ENCODE results near the gene GLI1. TPM values are rescaled to one million over a fixed set of nuclear protein-coding genes. Genes with fewer than 3 reads are reported as not detected.
"Not testable (repeated sequence)": the region's sequence is repeated elsewhere in the genome, so short reads cannot be mapped to it uniquely, and the experiment has no call there.

GLI1 gene
- under 1 TPM; 0.40 to 0.73 TPM for total RNA-seq

DNA sequence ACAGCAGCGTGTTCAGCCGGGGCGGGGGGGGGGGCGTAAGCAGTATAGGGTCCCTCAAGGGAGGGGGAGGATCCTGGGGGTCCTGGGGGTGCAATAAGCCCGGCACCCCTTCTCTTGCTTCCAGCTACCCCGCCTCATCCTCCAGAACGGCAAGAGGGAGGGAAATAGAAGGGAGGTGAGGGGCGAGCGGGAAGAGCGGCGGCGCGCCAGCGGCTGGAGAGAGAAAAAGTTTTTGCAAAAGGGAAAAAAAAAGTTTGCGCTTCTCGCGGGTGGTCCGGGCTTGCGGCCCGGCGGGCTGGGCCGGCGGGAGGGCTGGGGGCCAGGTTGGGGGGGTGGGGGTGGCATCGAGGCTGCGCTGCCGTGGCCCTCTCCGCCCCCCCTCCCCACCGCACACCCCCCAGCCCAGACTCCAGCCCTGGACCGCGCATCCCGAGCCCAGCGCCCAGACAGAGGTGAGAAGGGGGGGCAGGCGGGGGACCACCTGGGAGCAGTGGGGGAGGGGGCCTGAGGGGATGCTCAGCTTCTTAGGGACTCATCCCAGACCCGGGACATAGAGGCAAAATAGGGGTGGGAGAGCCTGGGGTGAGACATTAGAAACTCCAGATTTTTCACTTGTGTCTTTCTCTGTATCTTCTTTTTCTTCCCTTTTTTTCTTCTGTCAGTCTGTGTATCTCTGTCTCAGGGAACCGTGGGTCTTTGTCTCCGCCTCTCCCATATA, at the start of gene GLI1:
GLI1 (plus strand) TSS at position 36 of the 718 bp plus-strand sequence. CDS start 3,907 bp downstream, outside the sequence.
- no peak for ATAC-seq
- POLR2A ChIA-PET, result interaction anchor here (1.0 to 1.1 kb wide), 2 partner anchors 15 to 285 kb away, joined by 3 read pairs; partner anchors contain the start of gene TSPAN31
- H3K9me3 Mint-ChIP-seq (ENCODE audit: low read depth), result no peaks in the 10 kb centered on the region
- peaks cover 4% of the 10 kb centered on the region for H3K27me3 Mint-ChIP-seq
- H3K27ac Mint-ChIP-seq, result peak within 1 kb of the TSS; percentile 94
- intact Hi-C loops (cut with DNase I, micrococcal nuclease), result loop anchor here (1.0 to 5.0 kb wide), 10 partner anchors 16 to 373 kb away; partner anchors contain the start of genes R3HDM2 (in 2 of the 2), DDIT3 (in 1 of the 2), MARS1 (in 1 of the 2) and NAB2 (in 1 of the 2)
- H3K36me3 Mint-ChIP-seq (ENCODE audit: low read depth), result no peaks in the 10 kb centered on the region
- CTCF ChIA-PET, result interaction anchor here (0.6 to 6.8 kb wide), 35 partner anchors 8 to 437 kb away, joined by 3 to 58 read pairs (median 4); partner anchors contain the start of genes ARHGAP9 and INHBC
- peak within 1 kb of the TSS; percentile 84 for H3K4me3 Mint-ChIP-seq
- H3K4me1 Mint-ChIP-seq, result peaks cover 65% of the 10 kb centered on the region
- DNase-seq, result no peak

DNA sequence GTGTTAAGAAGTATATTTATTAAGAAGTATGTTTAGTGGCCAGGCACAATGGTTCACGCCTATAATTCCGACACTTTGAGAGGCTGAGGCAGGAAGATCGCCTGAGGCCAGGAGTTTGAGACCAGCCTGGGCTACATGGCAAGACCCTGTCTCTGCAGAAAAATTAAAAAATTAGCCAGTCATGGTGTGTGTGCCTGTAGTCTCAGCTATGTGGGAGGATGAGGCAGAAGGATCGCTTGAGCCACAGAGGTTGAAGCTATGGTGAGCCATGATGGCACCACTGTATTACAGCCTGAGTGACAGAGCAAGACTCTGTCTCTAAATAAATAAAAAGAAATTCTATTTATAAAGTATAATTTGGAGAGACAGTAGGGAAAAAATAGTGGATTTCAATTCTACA, 49.1 kb upstream of the GLI1 start:
- Mint-ChIP-seq H3K27ac (no peak overlapping the region), H3K4me3 (no peak overlapping the region), H3K27me3 (no peaks in the 10 kb centered on the region), H3K4me1 (peaks cover 21% of the 10 kb centered on the region), H3K36me3 (ENCODE audit: low read depth) (peaks cover 10% of the 10 kb centered on the region), H3K9me3 (ENCODE audit: low read depth) (no peaks in the 10 kb centered on the region)
- ATAC-seq (no peak), DNase-seq (no peak)
- ChIA-PET CTCF (interaction anchor here (0.6 to 2.3 kb wide), 8 partner anchors 9 to 98 kb away, joined by 3 to 7 read pairs (median 4); no protein-coding TSS in a partner anchor), POLR2A (interaction anchor here (0.6 to 1.0 kb wide), 3 partner anchors 19 to 142 kb away, joined by 3 to 5 read pairs (median 4); no protein-coding TSS in a partner anchor)
- intact Hi-C loops (cut with DNase I, micrococcal nuclease), result no loop called here

DNA sequence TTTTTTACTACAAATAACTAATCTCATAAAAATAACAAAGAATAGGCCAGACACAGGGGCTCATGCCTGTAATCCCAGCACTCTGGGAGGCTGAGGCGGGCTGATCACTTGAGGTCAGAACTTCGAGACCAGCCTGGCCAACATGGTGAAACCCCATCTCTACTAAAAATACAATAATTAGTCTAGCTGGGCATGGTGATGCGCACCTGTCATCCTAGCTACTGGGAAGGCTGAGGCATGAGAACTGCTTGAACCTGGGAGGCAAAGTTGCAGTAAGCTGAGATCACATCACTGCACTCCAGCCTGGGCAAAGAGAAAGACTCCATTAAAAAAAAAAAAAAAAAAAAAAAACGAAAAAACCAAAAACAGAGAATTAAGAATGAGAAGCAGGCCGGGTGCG, 45.4 kb upstream of the GLI1 start:
- POLR2A ChIA-PET; H3K4me3 Mint-ChIP-seq; H3K36me3 Mint-ChIP-seq (ENCODE audit: low read depth); H3K27me3 Mint-ChIP-seq; intact Hi-C loops (cut with DNase I, micrococcal nuclease); H3K9me3 Mint-ChIP-seq (ENCODE audit: low read depth); ATAC-seq; DNase-seq; H3K27ac Mint-ChIP-seq: not testable (repeated sequence)
- peaks cover 32% of the 10 kb centered on the region for H3K4me1 Mint-ChIP-seq
- CTCF ChIA-PET, result interaction anchor here (1.1 kb wide), 2 partner anchors 9 to 288 kb away, joined by 3 read pairs; no protein-coding TSS in a partner anchor

DNA sequence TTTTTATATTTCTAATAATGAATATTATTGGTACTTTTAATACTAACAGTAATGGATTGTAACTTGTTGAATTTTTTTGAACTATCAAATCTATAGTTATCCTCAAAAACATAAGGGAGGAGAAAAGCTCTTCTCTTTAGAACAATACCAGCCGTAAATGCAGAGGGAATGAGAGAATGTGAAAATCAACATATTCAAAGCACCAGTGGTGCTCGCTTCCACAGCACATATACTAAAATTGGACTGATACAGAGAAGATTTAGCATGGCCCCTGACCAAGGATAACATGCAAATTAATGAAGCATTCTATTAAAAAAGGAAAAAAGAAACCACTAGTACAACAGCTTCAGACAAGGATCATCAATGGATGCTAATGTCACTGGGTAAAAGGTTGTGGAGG, 44.5 kb upstream of the GLI1 start:
- CTCF ChIA-PET, result interaction anchor here (0.6 to 1.1 kb wide), 5 partner anchors 10 to 980 kb away, joined by 3 read pairs; partner anchors contain the start of gene INHBE

DNA sequence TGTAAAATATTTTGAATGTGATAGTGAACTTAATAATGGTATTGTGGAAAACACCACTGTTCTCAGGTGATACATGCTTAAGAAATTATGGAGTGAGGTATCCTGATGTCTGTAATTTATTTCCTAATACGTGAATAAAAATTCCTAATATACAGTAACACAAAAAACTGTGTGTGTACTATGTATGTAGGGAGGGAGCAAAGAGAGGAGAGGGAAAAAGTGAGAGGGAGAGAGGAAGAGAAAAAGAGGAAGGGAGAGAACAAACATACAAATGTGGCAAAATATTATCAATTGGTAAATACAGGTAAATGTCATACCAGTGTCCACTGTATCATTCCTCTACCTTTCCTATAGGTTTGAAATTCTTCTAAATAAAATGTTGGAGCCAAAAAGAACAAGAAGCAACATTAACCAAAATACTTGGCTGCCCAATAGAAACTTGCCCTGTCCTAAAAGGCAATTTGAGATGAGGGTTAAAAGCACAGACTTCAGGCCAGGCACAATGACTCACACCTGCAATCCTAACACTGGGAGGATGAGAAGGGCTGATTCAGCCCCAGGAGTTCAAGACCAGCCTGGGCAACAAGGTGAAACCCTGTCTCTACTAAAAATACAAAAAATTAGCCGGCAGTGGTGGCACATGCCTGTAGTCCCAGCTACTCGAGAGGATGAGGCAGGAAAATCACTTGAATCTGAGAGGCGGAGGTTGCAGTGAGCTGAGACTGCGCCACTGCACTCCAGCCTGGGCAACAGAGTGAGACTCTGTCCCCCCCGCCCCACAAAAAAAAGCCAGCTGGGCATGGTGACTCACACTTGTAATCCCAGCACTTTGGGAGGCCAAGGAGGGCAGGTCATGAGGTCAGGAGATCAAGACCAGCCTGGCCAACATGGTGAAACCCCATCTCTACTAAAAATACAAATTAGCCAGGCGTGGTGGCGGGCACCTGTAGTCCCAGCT, 43.3 kb upstream of the GLI1 start:
- H3K4me1 Mint-ChIP-seq, result peaks cover 39% of the 10 kb centered on the region
- DNase-seq, result no peak
- intact Hi-C loops (cut with DNase I, micrococcal nuclease), result no loop called here
- H3K9me3 Mint-ChIP-seq (ENCODE audit: low read depth), result no peaks in the 10 kb centered on the region
- ATAC-seq, result no peak
- no peaks in the 10 kb centered on the region for H3K27me3 Mint-ChIP-seq
- CTCF ChIA-PET, result interaction anchor here (1.5 kb wide), 1 partner anchor 36 kb away, joined by 3 read pairs; no protein-coding TSS in a partner anchor
- H3K4me3 Mint-ChIP-seq, result no peak overlapping the region
- POLR2A ChIA-PET, result interaction anchor here (0.7 kb wide), 1 partner anchor 303 kb away, joined by 4 read pairs; no protein-coding TSS in a partner anchor
- peaks cover 14% of the 10 kb centered on the region for H3K36me3 Mint-ChIP-seq (ENCODE audit: low read depth)
- H3K27ac Mint-ChIP-seq, result no peak overlapping the region

More for the DNA sequence above, 44.5 kb upstream of the GLI1 start:
- H3K4me1 Mint-ChIP-seq, result peaks cover 37% of the 10 kb centered on the region
- POLR2A ChIA-PET, result no interaction called here
- peaks cover 8% of the 10 kb centered on the region for H3K36me3 Mint-ChIP-seq (ENCODE audit: low read depth)
- H3K9me3 Mint-ChIP-seq (ENCODE audit: low read depth), result no peaks in the 10 kb centered on the region
- H3K27ac Mint-ChIP-seq, result no peak overlapping the region
- no peaks in the 10 kb centered on the region for H3K27me3 Mint-ChIP-seq
- DNase-seq (no peak), ATAC-seq (no peak)
- intact Hi-C loops (cut with DNase I, micrococcal nuclease), result no loop called here
- H3K4me3 Mint-ChIP-seq, result no peak overlapping the region

DNA sequence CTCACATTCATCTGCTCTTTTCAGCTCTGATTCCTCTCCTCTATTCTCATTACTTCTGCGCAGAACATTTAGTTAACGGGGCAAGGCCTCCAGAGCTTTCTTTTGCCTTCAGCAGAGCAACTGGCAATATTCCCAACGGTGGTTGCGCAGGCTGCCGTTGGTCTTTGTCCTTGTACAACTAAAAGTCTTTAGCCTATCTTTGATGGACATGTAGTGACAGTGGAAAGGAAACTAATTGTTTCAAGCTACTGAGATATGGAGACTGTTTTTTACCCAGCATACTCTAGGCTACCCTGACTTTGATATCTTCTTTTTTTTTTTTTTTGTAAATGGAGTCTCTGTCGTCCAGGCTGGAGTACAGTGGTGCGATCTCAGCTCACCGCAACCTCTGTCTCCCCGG, 41.3 kb upstream of the GLI1 start:
- POLR2A ChIA-PET, result no interaction called here
- Mint-ChIP-seq H3K4me3 (no peak overlapping the region), H3K4me1 (peaks cover 31% of the 10 kb centered on the region), H3K27ac (no peak overlapping the region), H3K9me3 (ENCODE audit: low read depth) (no peaks in the 10 kb centered on the region), H3K27me3 (no peaks in the 10 kb centered on the region), H3K36me3 (ENCODE audit: low read depth) (peaks cover 24% of the 10 kb centered on the region)
- CTCF ChIA-PET, result interaction anchor here (0.7 kb wide), 1 partner anchor 110 kb away, joined by 5 read pairs; no protein-coding TSS in a partner anchor
- DNase-seq (no peak), ATAC-seq (no peak)
- intact Hi-C loops (cut with DNase I, micrococcal nuclease), result no loop called here

DNA sequence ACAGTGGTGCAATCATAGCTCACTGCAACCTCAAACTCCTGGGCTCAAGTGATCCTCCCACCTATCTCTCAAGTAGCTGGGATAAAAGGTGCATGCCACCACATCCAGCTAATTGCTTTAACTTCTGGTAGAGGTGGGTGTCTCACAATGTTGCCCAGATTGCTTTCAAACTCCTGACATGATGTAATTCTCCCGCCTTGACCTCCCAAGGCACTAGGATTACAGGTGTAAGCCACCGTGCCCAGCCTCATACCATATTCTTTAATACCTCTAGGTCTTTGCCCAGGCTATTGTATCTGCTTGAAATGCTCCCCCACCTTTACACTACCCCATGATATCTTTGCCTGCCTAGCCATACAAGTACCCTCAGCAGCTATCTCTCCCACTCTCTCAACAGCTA, 40.1 kb upstream of the GLI1 start:
- peaks cover 33% of the 10 kb centered on the region for H3K4me1 Mint-ChIP-seq
- ChIA-PET POLR2A (no interaction called here), CTCF (interaction anchor here (0.6 to 1.0 kb wide), 4 partner anchors 13 to 122 kb away, joined by 3 read pairs; no protein-coding TSS in a partner anchor)
- H3K9me3 Mint-ChIP-seq (ENCODE audit: low read depth), result no peaks in the 10 kb centered on the region
- H3K4me3 Mint-ChIP-seq, result no peak overlapping the region
- H3K27ac Mint-ChIP-seq, result no peak overlapping the region
- ATAC-seq, result no peak
- DNase-seq, result no peak
- intact Hi-C loops (cut with DNase I, micrococcal nuclease), result no loop called here
- no peaks in the 10 kb centered on the region for H3K27me3 Mint-ChIP-seq
- peaks cover 26% of the 10 kb centered on the region for H3K36me3 Mint-ChIP-seq (ENCODE audit: low read depth)

DNA sequence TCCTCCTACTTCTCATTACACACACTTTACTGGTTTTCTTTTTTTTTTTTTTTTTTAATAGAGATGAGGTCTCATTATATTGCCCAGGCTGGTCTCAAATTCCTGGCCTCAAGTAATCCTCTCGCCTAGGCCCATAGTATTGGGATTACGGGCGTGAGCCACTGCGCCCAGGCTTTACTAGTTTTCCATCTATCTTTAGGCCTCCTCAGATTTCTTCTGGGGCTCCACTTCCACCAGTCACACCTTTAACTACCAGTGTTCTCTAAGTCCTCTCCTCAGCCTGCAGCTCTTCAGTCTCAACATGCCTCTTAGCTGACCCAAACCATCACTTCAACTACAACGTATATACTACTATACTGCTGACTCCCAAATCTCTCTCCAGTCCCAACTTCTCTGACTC, 39.1 kb upstream of the GLI1 start:
- H3K4me3 Mint-ChIP-seq, result no peak overlapping the region
- no peaks in the 10 kb centered on the region for H3K27me3 Mint-ChIP-seq
- ATAC-seq (no peak), DNase-seq (no peak)
- intact Hi-C loops (cut with DNase I, micrococcal nuclease), result no loop called here
- H3K4me1 Mint-ChIP-seq, result peaks cover 30% of the 10 kb centered on the region
- ChIA-PET CTCF (interaction anchor here (0.7 to 1.0 kb wide), 3 partner anchors 21 to 32 kb away, joined by 4 to 5 read pairs (median 5); no protein-coding TSS in a partner anchor), POLR2A (no interaction called here)
- H3K9me3 Mint-ChIP-seq (ENCODE audit: low read depth), result no peaks in the 10 kb centered on the region
- H3K36me3 Mint-ChIP-seq (ENCODE audit: low read depth), result peaks cover 26% of the 10 kb centered on the region
- no peak overlapping the region for H3K27ac Mint-ChIP-seq

DNA sequence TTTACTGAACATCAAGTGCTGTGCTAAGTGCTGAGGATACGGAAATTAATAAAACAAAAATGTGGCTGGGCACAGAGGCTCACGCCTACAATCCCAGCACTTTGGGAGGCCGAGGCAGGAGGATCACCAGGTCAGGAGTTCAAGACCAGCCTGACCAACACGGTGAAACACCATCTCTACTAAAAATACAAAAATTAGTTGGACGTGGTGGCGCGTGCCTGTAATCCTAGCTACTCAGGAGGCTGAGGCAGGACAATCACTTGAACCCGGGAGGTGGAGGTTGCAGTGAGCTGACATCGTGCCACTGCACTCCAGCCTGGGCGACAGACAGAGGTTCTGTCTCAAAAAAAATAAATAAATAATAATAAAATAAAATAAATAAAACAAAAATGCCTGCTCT, 32.6 kb upstream of the GLI1 start:
- H3K4me1 Mint-ChIP-seq, result peaks cover 29% of the 10 kb centered on the region
- ATAC-seq; H3K9me3 Mint-ChIP-seq (ENCODE audit: low read depth); DNase-seq; POLR2A ChIA-PET; H3K27ac Mint-ChIP-seq; H3K27me3 Mint-ChIP-seq; H3K4me3 Mint-ChIP-seq; intact Hi-C loops (cut with DNase I, micrococcal nuclease): not testable (repeated sequence)
- CTCF ChIA-PET, result interaction anchor here (1.4 kb wide), 1 partner anchor 26 kb away, joined by 4 read pairs; no protein-coding TSS in a partner anchor
- peaks cover 22% of the 10 kb centered on the region for H3K36me3 Mint-ChIP-seq (ENCODE audit: low read depth)

DNA sequence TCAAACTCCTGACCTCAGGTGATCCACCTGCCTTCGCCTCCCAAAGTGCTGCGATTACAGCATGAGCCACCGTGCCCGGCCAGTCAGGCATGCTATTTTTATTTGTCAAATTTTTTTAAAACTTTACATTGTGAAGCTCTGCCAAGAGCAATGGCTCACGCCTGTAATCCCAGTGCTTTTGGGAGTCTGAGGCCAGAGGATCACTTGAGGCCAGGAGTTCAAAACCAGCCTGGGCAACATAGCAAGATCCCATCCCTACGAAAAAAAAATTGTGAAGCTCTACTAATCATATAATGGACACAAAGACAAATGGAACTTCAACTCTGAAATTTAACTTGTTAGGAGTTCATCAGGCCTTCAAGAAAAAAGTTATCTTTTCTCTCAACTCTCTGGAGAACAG, 30.6 kb upstream of the GLI1 start:
- ChIA-PET POLR2A (no interaction called here), CTCF (interaction anchor here (0.6 to 1.8 kb wide), 5 partner anchors 24 to 186 kb away, joined by 3 to 13 read pairs (median 5); no protein-coding TSS in a partner anchor)
- Mint-ChIP-seq H3K9me3 (ENCODE audit: low read depth) (no peaks in the 10 kb centered on the region), H3K4me3 (peak overlapping the region; percentile 89), H3K36me3 (ENCODE audit: low read depth) (peaks cover 10% of the 10 kb centered on the region), H3K27me3 (no peaks in the 10 kb centered on the region), H3K4me1 (peaks cover 32% of the 10 kb centered on the region), H3K27ac (peak overlapping the region; percentile 90)
- no peak for ATAC-seq
- no peak for DNase-seq
- intact Hi-C loops (cut with DNase I, micrococcal nuclease), result no loop called here
